ENCODE data around the gene ARID1A.

GRCh38 chr1:26701995-26702679 is 6.3 kb downstream of the ARID1A start:
- TF ChIP-seq CTCF (IDR thresholded peaks at IDR 0.05) = no peak
- no peak for TF ChIP-seq POLR2A (IDR thresholded peaks at IDR 0.05)

Data from stomach (tissue), 4 donors.